CD4-positive, alpha-beta memory T cell (primary cell): Measurements from ENCODE around the gene TSNAX. TPM values are rescaled to one million over a fixed set of nuclear protein-coding genes. Genes with fewer than 3 reads are reported as not detected.

Experiments used
- CTCF ChIA-PET: fragments of 350-600 bp; sonication (Branson Sonifier 250); formaldehyde crosslinking; loops from one replicate; lab custom pipeline; 2021; ENCODE audit warnings: inconsistent platforms; ENCODE audit not compliant: partially characterized antibody; lab: Charles Lee
- POLR2A ChIA-PET: fragments of 350-600 bp; sonication (Branson Sonifier 250); formaldehyde crosslinking; loops from one replicate; lab custom pipeline; 2021; ENCODE audit not compliant: partially characterized antibody; lab: Charles Lee
- DNase-seq, 5 donors: peaks; one replicate each; pipeline versions ENCODE4 v3.0.0 to v3.0.0-alpha.2; 2020 to 2022; ENCODE audit warnings: mixed read lengths in 1 of 5
- H3K27ac ChIP-seq: one replicate; pipeline ENCODE4 v1.7.0; 2013; ENCODE audit warnings: low read depth, low read length
- H3K27me3 ChIP-seq: 2 replicates; pipeline ENCODE4 v1.7.0; 2013; ENCODE audit warnings: mild to moderate bottlenecking, low read length, moderate library complexity; ENCODE audit not compliant: insufficient read depth
- H3K36me3 ChIP-seq: 2 replicates; pipeline ENCODE4 v1.7.0; 2013; ENCODE audit warnings: mild to moderate bottlenecking, low read length, moderate library complexity; ENCODE audit not compliant: insufficient read depth
- H3K4me1 ChIP-seq: 2 replicates; pipeline ENCODE4 v1.7.0; 2013; ENCODE audit warnings: mild to moderate bottlenecking, low read length, moderate library complexity; ENCODE audit not compliant: insufficient read depth
- H3K4me3 ChIP-seq, 2 donors: one replicate each; pipeline ENCODE4 v1.7.0; 2013; ENCODE audit warnings: low read length in 2 of 2, mild to moderate bottlenecking in 1 of 2
- H3K9me3 ChIP-seq, 2 donors: one replicate each; pipeline ENCODE4 v1.7.0; 2013; ENCODE audit warnings: low read length in 2 of 2, control low read depth in 1 of 2; ENCODE audit not compliant: control insufficient read depth in 1 of 2
- H3K27ac Mint-ChIP-seq, 7 donors: one replicate each; pipeline ENCODE4 v1.8.0; 2020 to 2021; ENCODE audit warnings: mixed read lengths in 7 of 7, mild to moderate bottlenecking in 6 of 7, inconsistent platforms in 3 of 7, moderate library complexity in 3 of 7
- H3K27me3 Mint-ChIP-seq, 2 donors: one replicate each; pipeline ENCODE4 v1.8.0; 2020 to 2021; ENCODE audit warnings: mixed read lengths in 2 of 2
- H3K36me3 Mint-ChIP-seq, 2 donors: one replicate each; pipeline ENCODE4 v1.8.0; 2020 to 2021; ENCODE audit warnings: mixed read lengths in 2 of 2, inconsistent platforms in 1 of 2, mild to moderate bottlenecking in 1 of 2
- H3K4me1 Mint-ChIP-seq, 4 donors: one replicate each; pipeline ENCODE4 v1.8.0; 2020 to 2021; ENCODE audit warnings: mixed read lengths in 4 of 4, mild to moderate bottlenecking in 1 of 4
- H3K4me3 Mint-ChIP-seq, 8 donors: one replicate each; pipeline ENCODE4 v1.8.0; 2020 to 2021; ENCODE audit warnings: mixed read lengths in 8 of 8, mild to moderate bottlenecking in 7 of 8, moderate library complexity in 6 of 8, inconsistent platforms in 3 of 8
- H3K9me3 Mint-ChIP-seq, 8 donors: one replicate each; pipeline ENCODE4 v1.8.0; 2020 to 2021; ENCODE audit warnings: mixed read lengths in 8 of 8, mild to moderate bottlenecking in 5 of 8, inconsistent platforms in 3 of 8, moderate library complexity in 1 of 8
- intact Hi-C: fragments of 100-400 bp; cut with micrococcal nuclease; formaldehyde crosslinking; loops from one replicate; pipeline ENCODE4 v1.15.1; 2023
- polyA plus RNA-seq, 2 donors: library from polyadenylated mRNA; unstranded; fragments of 300-500 nt; fragmentation: Illumina TruSeq; gene quantifications; one replicate each; pipeline ENCODE4 v1.2.3, GENCODE V29; 2021
- total RNA-seq, 2 experiments: library from RNA; stranded (reverse); gene quantifications; one replicate each; pipeline ENCODE4 v1.2.3, GENCODE V29; 2021

Gene TSNAX
- total and polyA plus RNA-seq, 4 experiments from 2014 or later, result 43.5 to 130 (median 67.5) TPM

DNA sequence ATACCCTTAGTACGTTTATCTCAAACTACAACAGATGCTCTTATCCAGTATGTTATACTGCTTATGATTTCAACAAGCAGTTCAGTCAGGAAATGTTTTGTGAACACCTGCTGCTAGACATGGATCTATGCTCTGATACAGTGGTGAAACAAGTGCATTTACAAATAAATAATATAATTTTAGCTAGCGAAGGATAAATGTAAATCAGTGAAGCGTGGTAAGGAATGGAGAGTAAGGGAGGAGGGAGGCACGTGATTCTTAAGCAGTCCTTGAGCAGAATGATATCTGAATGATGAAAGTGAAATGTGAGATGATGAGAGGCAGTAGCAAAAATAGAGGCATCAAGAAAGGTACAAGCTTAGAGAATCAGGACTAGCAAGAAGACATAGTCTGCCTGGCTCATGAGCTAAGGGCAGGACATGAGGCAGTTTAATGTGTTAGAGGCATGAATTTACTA, 6.3 kb downstream of the TSNAX start:
- POLR2A ChIA-PET, result no interaction called here
- H3K36me3 Mint-ChIP-seq, result peaks cover 41 to 61% of the 10 kb centered on the region in 2 donors
- peaks cover 29 to 54% (median 38%) of the 10 kb centered on the region in 4 donors for H3K4me1 Mint-ChIP-seq

DNA sequence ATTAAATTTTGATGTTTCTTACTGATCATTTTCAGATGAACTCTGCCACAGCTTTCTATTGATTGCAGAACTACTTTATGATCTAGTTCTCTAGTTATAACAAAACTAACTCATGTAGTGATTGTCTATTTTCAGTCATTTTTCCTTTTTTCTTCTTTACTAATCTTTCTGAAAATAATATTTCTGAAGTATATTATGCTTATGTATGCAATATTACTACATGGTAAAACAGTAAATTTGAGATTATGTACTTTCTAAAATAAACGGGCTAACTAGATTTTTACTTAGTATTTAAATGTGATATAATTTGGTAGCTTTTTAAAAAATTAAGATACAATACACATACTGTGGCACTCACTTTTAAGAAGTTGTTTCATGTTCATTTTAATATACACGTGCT, 7.6 kb downstream of the TSNAX start:
- Histone ChIP-seq H3K27me3 (no peaks in the 10 kb centered on the region), H3K4me1 (peaks cover 48% of the 10 kb centered on the region), H3K27ac (no peak overlapping the region), H3K9me3 (no peaks in the 10 kb centered on the region), H3K4me3 (no peak overlapping the region), H3K36me3 (peaks cover 19% of the 10 kb centered on the region)
- H3K36me3 Mint-ChIP-seq, result peaks cover 43 to 66% of the 10 kb centered on the region in 2 donors
- POLR2A ChIA-PET, result interaction anchor here (0.6 to 1.2 kb wide), 2 partner anchors 8 to 115 kb away, joined by 3 read pairs; no protein-coding TSS in a partner anchor
- peaks cover 0 to 5% (median 1%) of the 10 kb centered on the region in 8 donors for H3K9me3 Mint-ChIP-seq
- CTCF ChIA-PET, result interaction anchor here (0.6 kb wide), 1 partner anchor 709 kb away, joined by 3 read pairs; no protein-coding TSS in a partner anchor
- H3K27ac Mint-ChIP-seq, result peak overlapping the region in 3 of 7 donors; percentile 27 to 50 (median 40)
- no peaks in the 10 kb centered on the region for H3K27me3 Mint-ChIP-seq
- H3K4me3 Mint-ChIP-seq, result no peak overlapping the region
- H3K4me1 Mint-ChIP-seq, result peaks cover 21 to 53% (median 32%) of the 10 kb centered on the region in 4 donors
- intact Hi-C loops, result no loop called here
- no peak for DNase-seq

More for the DNA sequence above, 6.3 kb downstream of the TSNAX start:
- H3K4me3 Mint-ChIP-seq, result peak overlapping the region in 1 of 8 donors; percentile 38
- CTCF ChIA-PET, result no interaction called here
- Histone ChIP-seq H3K36me3 (peaks cover 19% of the 10 kb centered on the region), H3K9me3 (no peaks in the 10 kb centered on the region), H3K27me3 (no peaks in the 10 kb centered on the region), H3K4me1 (peaks cover 62% of the 10 kb centered on the region), H3K27ac (no peak overlapping the region), H3K4me3 (no peak overlapping the region)
- H3K27ac Mint-ChIP-seq, result peak overlapping the region in 2 of 7 donors; percentile 13 to 37
- H3K27me3 Mint-ChIP-seq, result no peaks in the 10 kb centered on the region
- intact Hi-C loops, result no loop called here
- H3K9me3 Mint-ChIP-seq, result no peaks in the 10 kb centered on the region
- no peak for DNase-seq

GRCh38 chr1:231540847-231541246, 12.4 kb downstream of the TSNAX start:
- H3K9me3 ChIP-seq, result no peaks in the 10 kb centered on the region
- POLR2A ChIA-PET, result no interaction called here
- no peak overlapping the region for H3K27ac ChIP-seq
- Mint-ChIP-seq H3K4me1 (peaks cover 11 to 33% (median 21%) of the 10 kb centered on the region in 4 donors), H3K4me3 (no peak overlapping the region), H3K9me3 (peaks cover 0 to 5% (median 1%) of the 10 kb centered on the region in 8 donors), H3K27ac (no peak overlapping the region), H3K27me3 (no peaks in the 10 kb centered on the region), H3K36me3 (peaks cover 47 to 72% of the 10 kb centered on the region in 2 donors)
- CTCF ChIA-PET, result interaction anchor here (1.5 kb wide), 1 partner anchor 10 kb away, joined by 4 read pairs; no protein-coding TSS in a partner anchor
- no peak overlapping the region for H3K4me3 ChIP-seq
- intact Hi-C loops, result no loop called here
- peaks cover 2% of the 10 kb centered on the region for H3K4me1 ChIP-seq
- peaks cover 40% of the 10 kb centered on the region for H3K36me3 ChIP-seq
- no peaks in the 10 kb centered on the region for H3K27me3 ChIP-seq
- DNase-seq, result no peak

GRCh38 chr1:231541842-231542241, 13.4 kb downstream of the TSNAX start:
- POLR2A ChIA-PET, result no interaction called here
- intact Hi-C loops, result no loop called here

GRCh38 chr1:231544943-231545592, 16.6 kb downstream of the TSNAX start:
- no peak overlapping the region for H3K27ac Mint-ChIP-seq
- ChIA-PET POLR2A (no interaction called here), CTCF (no interaction called here)
- H3K27me3 Mint-ChIP-seq, result no peaks in the 10 kb centered on the region
- H3K36me3 Mint-ChIP-seq, result peaks cover 43 to 71% of the 10 kb centered on the region in 2 donors
- peaks cover 11 to 35% (median 28%) of the 10 kb centered on the region in 4 donors for H3K4me1 Mint-ChIP-seq
- H3K9me3 Mint-ChIP-seq, result peaks cover 0 to 5% (median 1%) of the 10 kb centered on the region in 8 donors
- intact Hi-C loops, result no loop called here
- DNase-seq, result no peak
- Histone ChIP-seq H3K27ac (no peak overlapping the region), H3K4me3 (no peak overlapping the region), H3K36me3 (peaks cover 23% of the 10 kb centered on the region), H3K4me1 (peaks cover 2% of the 10 kb centered on the region), H3K9me3 (no peaks in the 10 kb centered on the region), H3K27me3 (no peaks in the 10 kb centered on the region)
- H3K4me3 Mint-ChIP-seq, result no peak overlapping the region

More at GRCh38 chr1:231541842-231542241, 13.4 kb downstream of the TSNAX start:
- Mint-ChIP-seq H3K4me1 (peaks cover 9 to 37% (median 26%) of the 10 kb centered on the region in 4 donors), H3K4me3 (peak overlapping the region in 1 of 8 donors; percentile 15), H3K36me3 (peaks cover 51 to 74% of the 10 kb centered on the region in 2 donors), H3K27ac (peak overlapping the region in 3 of 7 donors; percentile 39 to 70 (median 69)), H3K27me3 (no peaks in the 10 kb centered on the region), H3K9me3 (peaks cover 0 to 5% (median 1%) of the 10 kb centered on the region in 8 donors)
- no peaks in the 10 kb centered on the region for H3K9me3 ChIP-seq
- no peaks in the 10 kb centered on the region for H3K27me3 ChIP-seq
- DNase-seq, result no peak
- H3K4me3 ChIP-seq, result no peak overlapping the region
- H3K4me1 ChIP-seq, result no peaks in the 10 kb centered on the region
- CTCF ChIA-PET, result interaction anchor here (1.5 kb wide), 1 partner anchor 9 kb away, joined by 4 read pairs; no protein-coding TSS in a partner anchor
- H3K36me3 ChIP-seq, result peaks cover 34% of the 10 kb centered on the region
- H3K27ac ChIP-seq, result no peak overlapping the region

- no peaks in the 10 kb centered on the region for H3K27me3 Mint-ChIP-seq
- H3K27me3 ChIP-seq, result no peaks in the 10 kb centered on the region
- peaks cover 20% of the 10 kb centered on the region for H3K36me3 ChIP-seq
- no peaks in the 10 kb centered on the region for H3K9me3 ChIP-seq
- intact Hi-C loops, result no loop called here
- ChIA-PET POLR2A (no interaction called here), CTCF (interaction anchor here (0.9 kb wide), 1 partner anchor 189 kb away, joined by 5 read pairs; no protein-coding TSS in a partner anchor)
- peaks cover 4% of the 10 kb centered on the region for H3K4me1 ChIP-seq
- H3K4me3 Mint-ChIP-seq, result no peak overlapping the region
- no peak overlapping the region for H3K27ac ChIP-seq
- peaks cover 32 to 63% of the 10 kb centered on the region in 2 donors for H3K36me3 Mint-ChIP-seq
- peaks cover 12 to 36% (median 26%) of the 10 kb centered on the region in 4 donors for H3K4me1 Mint-ChIP-seq
- no peak for DNase-seq
- H3K9me3 Mint-ChIP-seq, result no peaks in the 10 kb centered on the region
- no peak overlapping the region for H3K4me3 ChIP-seq
- H3K27ac Mint-ChIP-seq, result peak overlapping the region in 1 of 7 donors; percentile 43
Observed at GRCh38 chr1:231546693-231547092, 18.2 kb downstream of the TSNAX start.
